GM19023 (cell line): ENCODE data around the gene EMC9.

Experiments used
- ATAC-seq: cut with Tn5 transposase; IDR thresholded peaks from one replicate; pipeline ENCODE4 v1.9.1; 2021; ENCODE audit warnings: mild to moderate bottlenecking, moderate library complexity; ENCODE audit not compliant: unreplicated experiment

The EMC9 gene

GRCh38 chr14:24141097-24141880 lies at the start of gene EMC9:
EMC9 (minus strand) TSS chr14:24141591; CDS start chr14:24141304, 287 bp downstream.
- ATAC-seq: peak; percentile 89

DNA sequence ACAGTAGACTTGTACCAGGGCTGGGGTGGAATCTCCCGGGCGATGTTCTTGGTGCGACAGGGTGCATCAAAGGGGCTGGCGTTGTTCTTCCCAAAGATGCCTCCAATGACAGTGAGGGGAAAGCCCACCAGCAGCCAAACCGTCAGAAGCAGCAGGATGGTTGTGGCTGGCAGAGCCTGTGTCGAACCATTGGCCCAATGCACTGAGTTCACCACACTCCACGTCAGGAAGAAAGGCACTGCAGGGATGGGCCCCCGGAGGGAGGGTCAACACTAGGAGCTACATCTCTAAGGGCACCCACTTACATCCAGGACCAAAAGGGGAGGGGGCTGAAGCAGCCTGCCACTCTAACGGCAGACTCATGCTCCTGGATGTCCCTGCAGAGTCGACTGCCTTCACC lies 49.0 kb upstream of the EMC9 start:
- no peak for ATAC-seq

- no peak for ATAC-seq
Observed at GRCh38 chr14:24189460-24189859, 48.1 kb upstream of the EMC9 start.

GRCh38 chr14:24189059-24189375 lies 47.6 kb upstream of the EMC9 start:
- ATAC-seq: no peak

DNA sequence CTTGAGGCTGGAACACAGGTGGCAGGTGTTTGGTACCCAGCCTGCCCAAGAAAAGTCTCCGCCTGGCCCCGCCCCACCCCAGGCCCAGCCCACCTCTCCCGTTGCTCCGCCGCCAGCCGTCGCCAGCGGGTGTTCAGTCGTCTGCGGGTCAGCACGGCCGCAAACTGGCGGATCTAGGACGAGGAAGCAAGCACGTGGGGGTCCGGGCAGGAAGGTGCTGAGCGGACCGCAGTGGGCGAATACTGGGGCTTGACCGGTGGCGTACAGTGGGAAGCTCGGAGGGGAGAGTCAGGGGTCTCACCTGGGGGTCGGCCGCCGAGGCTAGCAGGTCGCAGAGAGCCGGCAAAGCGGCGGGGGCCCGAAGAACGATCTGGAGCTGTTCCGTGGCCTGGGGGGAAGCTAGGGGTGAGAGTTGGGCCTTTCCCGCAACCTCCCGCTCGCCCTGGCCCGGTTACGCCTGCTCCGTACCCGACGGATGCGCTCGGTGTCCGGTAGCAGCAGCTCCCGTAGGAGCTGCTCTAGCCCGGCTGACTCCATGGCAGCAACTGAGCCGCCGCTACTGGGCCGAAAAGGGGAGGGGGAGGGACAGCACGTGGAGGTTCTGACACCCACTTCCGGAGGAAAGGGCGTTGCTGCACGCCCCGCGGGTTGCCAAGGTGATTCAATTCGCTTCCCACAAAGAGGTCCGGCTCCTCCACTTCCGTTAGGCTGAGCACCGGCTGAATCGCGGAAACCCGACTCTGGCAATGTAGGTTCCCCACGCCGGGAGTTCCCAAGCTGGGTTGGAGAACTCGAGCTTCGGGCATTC lies 47.1 kb upstream of the EMC9 start, which contains the start of gene IPO4:
Gene IPO4 (minus strand): TSS at position 566 of the 808 bp plus-strand sequence. CDS start 29 bp downstream, at position 537.
- ATAC-seq: peak; percentile 92

DNA sequence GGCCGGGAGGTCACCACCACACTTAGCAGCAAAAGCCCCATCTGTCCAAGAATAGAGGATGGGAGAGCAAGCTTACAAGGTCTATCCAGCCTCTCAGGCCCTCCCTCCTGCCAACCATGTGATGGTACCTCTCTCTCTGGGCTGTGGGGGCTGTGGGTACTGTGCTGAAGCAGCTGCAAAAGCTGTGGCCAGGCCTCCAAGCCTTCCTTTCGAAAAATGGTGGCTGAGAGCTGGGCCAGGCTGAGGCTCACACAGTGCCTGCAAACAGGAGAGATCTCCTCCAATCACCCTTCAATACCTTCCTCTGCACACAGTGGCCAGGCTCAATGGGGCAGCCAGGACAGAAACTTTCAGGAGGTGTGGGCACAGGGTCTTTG lies 46.1 kb upstream of the EMC9 start:
- no peak for ATAC-seq

GRCh38 chr14:24186831-24187538 lies 45.6 kb upstream of the EMC9 start:
- ATAC-seq: no peak

- ATAC-seq: no peak
Observed at GRCh38 chr14:24185741-24186140, 44.4 kb upstream of the EMC9 start.

DNA sequence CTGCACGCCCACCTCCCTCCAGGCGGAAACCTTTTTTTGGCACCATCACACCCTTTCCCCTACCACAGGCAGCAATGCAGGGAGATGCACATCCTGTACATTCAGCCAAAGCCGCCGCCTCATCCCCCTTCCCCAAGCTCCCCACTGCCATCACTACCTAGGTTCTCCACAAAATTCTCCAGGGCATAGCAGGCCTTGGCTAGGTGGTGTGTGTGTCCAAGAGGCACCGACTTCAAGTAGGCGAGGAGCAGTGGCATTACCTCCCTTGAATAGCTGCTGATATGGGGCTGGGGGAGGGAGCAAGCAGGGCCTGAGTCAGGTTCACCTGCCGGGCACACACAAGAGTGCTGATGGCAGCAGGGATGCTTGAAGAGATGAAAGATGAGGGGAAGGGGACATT lies 43.6 kb upstream of the EMC9 start:
- no peak for ATAC-seq

GRCh38 chr14:24184104-24184970 lies 42.9 kb upstream of the EMC9 start:
- ATAC-seq: no peak

- ATAC-seq: no peak
Observed at GRCh38 chr14:24183014-24183481, 41.7 kb upstream of the EMC9 start.

GRCh38 chr14:24182110-24182882 lies 40.9 kb upstream of the EMC9 start:
- no peak for ATAC-seq

GRCh38 chr14:24181371-24182077 lies 40.1 kb upstream of the EMC9 start:
- no peak for ATAC-seq

GRCh38 chr14:24179961-24180796 lies 38.8 kb upstream of the EMC9 start:
- ATAC-seq: no peak

DNA sequence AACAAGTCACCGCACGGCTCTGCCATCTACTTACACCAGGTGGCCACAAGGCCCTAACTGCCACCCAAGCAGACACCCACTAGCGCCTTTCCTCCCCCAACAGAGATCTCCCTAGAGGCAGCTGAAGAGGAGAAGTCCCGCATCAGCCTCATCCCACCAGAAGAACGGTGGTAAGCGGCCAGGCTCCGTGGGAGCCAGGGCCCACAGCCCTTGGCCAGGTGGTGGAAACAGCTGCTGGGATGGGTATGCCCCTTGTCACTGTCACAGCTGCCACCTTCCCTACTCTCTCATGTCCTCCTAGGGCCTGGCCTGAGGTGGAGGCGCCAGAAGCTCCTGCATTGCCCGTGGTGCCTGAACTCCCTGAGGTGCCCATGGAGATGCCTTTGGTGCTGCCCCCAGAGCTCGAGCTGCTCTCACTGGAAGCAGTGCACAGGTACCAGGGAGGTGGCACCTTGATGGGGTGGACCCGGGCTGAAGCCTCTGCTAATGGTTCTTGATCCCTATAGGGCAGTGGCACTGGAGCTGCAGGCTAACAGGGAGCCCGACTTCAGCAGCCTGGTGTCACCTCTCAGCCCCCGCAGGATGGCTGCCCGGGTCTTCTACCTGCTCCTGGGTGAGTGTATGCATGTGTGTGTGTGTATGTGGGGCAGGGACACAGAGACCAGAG lies 38.0 kb upstream of the EMC9 start:
- no peak for ATAC-seq

- no peak for ATAC-seq
Observed at GRCh38 chr14:24178399-24179178, 37.2 kb upstream of the EMC9 start.

DNA sequence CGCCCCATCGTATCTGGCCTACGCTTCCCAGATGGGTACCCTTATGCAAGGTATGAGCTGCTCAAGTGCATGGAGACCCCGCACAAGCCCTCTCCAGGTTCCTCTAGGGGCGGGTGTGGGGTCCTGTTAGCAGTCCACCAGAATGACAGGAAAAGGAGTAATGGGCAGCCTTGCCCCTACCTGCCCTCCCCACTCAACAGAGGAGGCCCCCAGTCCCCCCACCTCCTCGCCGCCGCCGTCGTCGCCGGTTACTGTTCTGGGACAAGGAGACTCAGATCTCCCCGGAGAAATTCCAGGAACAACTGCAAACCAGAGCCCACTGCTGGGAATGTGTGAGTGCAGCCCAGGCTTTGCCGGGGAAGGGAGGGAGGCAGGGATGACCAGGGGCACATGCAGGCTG lies 36.5 kb upstream of the EMC9 start:
- ATAC-seq: no peak
